ENCODE results near the gene SLC25A29. TPM values are rescaled to one million over a fixed set of nuclear protein-coding genes. Genes with fewer than 3 reads are reported as not detected.
A peak's percentile ranks its signal among the peaks of the same experiment; 100 is the strongest.
"Not testable (repeated sequence)": the region's sequence is repeated elsewhere in the genome, so short reads cannot be mapped to it uniquely, and the experiment has no call there.

SLC25A29 gene
- total and polyA plus RNA-seq, 2 donors from 2014 or later, result 88.5 to 152 TPM

GRCh38 chr14:100309028-100309737 lies 2.9 kb upstream of the SLC25A29 start:
- H3K27me3 ChIP-seq (ENCODE audit: control insufficient read depth, insufficient read depth, low read length), result no peaks in the 10 kb centered on the region
- TF ChIP-seq CTCF (IDR thresholded peaks at IDR 0.05; ENCODE audit: borderline replicate concordance, extremely low read depth, insufficient read depth), result no peak
- peaks cover 0 to 19% (median 0%) of the 10 kb centered on the region in 3 donors for H3K4me1 ChIP-seq (ENCODE audit: control insufficient read depth in 2 of 3, insufficient read depth in 2 of 3, low read depth in 1 of 3, low read length in 3 of 3)
- no peak overlapping the region for H3K9ac ChIP-seq (ENCODE audit: low read length in 3 of 3)
- H3K4me3 ChIP-seq (ENCODE audit: low read length in 3 of 3), result no peak overlapping the region
- no peak for DNase-seq
- no peaks in the 10 kb centered on the region for H3K36me3 ChIP-seq (ENCODE audit: control insufficient read depth in 2 of 3, insufficient read depth in 3 of 3, low read length in 3 of 3)
- peak overlapping the region in 1 of 2 donors; percentile 22 for H3K27ac ChIP-seq (ENCODE audit: low read depth in 2 of 2, low read length in 2 of 2)
- no peaks in the 10 kb centered on the region for H3K9me3 ChIP-seq (ENCODE audit: control insufficient read depth in 2 of 3, insufficient read depth in 1 of 3, low read length in 3 of 3)
- intact Hi-C loops (cut with DNase I), result no loop called here
- no peak for FAIRE-seq

GRCh38 chr14:100308427-100308792 lies 2.2 kb upstream of the SLC25A29 start:
- peaks cover 0 to 20% (median 0%) of the 10 kb centered on the region in 3 donors for H3K4me1 ChIP-seq (ENCODE audit: control insufficient read depth in 2 of 3, insufficient read depth in 2 of 3, low read depth in 1 of 3, low read length in 3 of 3)

GRCh38 chr14:100307766-100308426 lies 1.7 kb upstream of the SLC25A29 start:
- DNase-seq (no peak), FAIRE-seq (no peak)
- Histone ChIP-seq H3K4me1 (ENCODE audit: control insufficient read depth in 2 of 3, insufficient read depth in 2 of 3, low read depth in 1 of 3, low read length in 3 of 3) (peaks cover 0 to 20% (median 0%) of the 10 kb centered on the region in 3 donors), H3K27me3 (ENCODE audit: control insufficient read depth, insufficient read depth, low read length) (no peaks in the 10 kb centered on the region), H3K36me3 (ENCODE audit: control insufficient read depth in 2 of 3, insufficient read depth in 3 of 3, low read length in 3 of 3) (no peaks in the 10 kb centered on the region), H3K4me3 (ENCODE audit: low read length in 3 of 3) (peak overlapping the region; percentile 28 to 76 (median 69)), H3K27ac (ENCODE audit: low read depth in 2 of 2, low read length in 2 of 2) (peak overlapping the region; percentile 37 to 71), H3K9ac (ENCODE audit: low read length in 3 of 3) (peak overlapping the region in 2 of 3 donors; percentile 77 to 78), H3K9me3 (ENCODE audit: control insufficient read depth in 2 of 3, insufficient read depth in 1 of 3, low read length in 3 of 3) (no peaks in the 10 kb centered on the region)
- no peak for TF ChIP-seq CTCF (IDR thresholded peaks at IDR 0.05; ENCODE audit: borderline replicate concordance, extremely low read depth, insufficient read depth)
- intact Hi-C loops (cut with DNase I), result no loop called here

More at GRCh38 chr14:100308427-100308792, 2.2 kb upstream of the SLC25A29 start:
- H3K36me3 ChIP-seq (ENCODE audit: control insufficient read depth in 2 of 3, insufficient read depth in 3 of 3, low read length in 3 of 3); FAIRE-seq; H3K9me3 ChIP-seq (ENCODE audit: control insufficient read depth in 2 of 3, insufficient read depth in 1 of 3, low read length in 3 of 3); H3K9ac ChIP-seq (ENCODE audit: low read length in 3 of 3); H3K27ac ChIP-seq (ENCODE audit: low read depth in 2 of 2, low read length in 2 of 2); H3K4me3 ChIP-seq (ENCODE audit: low read length in 3 of 3); DNase-seq; H3K27me3 ChIP-seq (ENCODE audit: control insufficient read depth, insufficient read depth, low read length); intact Hi-C loops (cut with DNase I): not testable (repeated sequence)

Measured in kidney (tissue), 14 donors.